ENCODE results near the gene ANKS1A. TPM values are rescaled to one million over a fixed set of nuclear protein-coding genes. Genes with fewer than 3 reads are reported as not detected.
A peak's percentile ranks its signal among the peaks of the same experiment; 100 is the strongest.
"Not testable (repeated sequence)": the region's sequence is repeated elsewhere in the genome, so short reads cannot be mapped to it uniquely, and the experiment has no call there.

The ANKS1A gene
- total and polyA plus RNA-seq, 2 experiments from 2014 or later = 17.5 to 25.4 TPM

DNA sequence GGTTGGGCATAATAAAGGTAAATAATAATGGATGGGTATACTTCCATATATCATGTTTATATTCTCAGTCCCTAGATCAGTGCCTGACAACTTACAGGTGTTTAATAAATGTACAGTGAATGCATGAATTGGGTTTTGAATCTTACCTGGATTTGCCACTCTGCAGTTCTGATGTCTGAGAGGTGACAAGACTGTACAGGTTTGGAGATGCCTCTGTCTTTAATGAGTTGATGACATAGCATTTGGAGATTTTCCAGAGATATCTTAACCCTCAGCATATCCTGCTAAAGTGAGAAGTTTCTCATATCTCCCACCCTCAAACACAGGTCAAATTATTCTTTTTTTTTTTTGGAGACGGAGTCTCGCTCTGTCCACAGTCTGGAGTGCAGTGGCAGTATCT, 2.2 kb downstream of the ANKS1A start:
- no peaks in the 10 kb centered on the region for H3K9me3 ChIP-seq (ENCODE audit: low read depth)
- DNase-seq (ENCODE audit: low spot score) = no peak
- peak overlapping the region; percentile 89 for H3K4me2 ChIP-seq
- no peaks in the 10 kb centered on the region for H3K9me2 ChIP-seq (replicated peaks; ENCODE audit: insufficient read depth)
- H4K20me1 ChIP-seq (ENCODE audit: insufficient read depth, poor library complexity, severe bottlenecking) = peaks cover 9% of the 10 kb centered on the region
- H3K27ac ChIP-seq = no peak overlapping the region
- TF ChIP-seq CTCF (IDR thresholded peaks at IDR 0.05; ENCODE audit: poor library complexity) (no peak), EZH2phosphoT487 (IDR thresholded peaks at IDR 0.05; ENCODE audit: low read depth, severe bottlenecking, unreplicated experiment) (no peak), EZH2 (IDR thresholded peaks at IDR 0.05; ENCODE audit: borderline replicate concordance) (no peak)
- H2AFZ ChIP-seq = no peak overlapping the region
- peaks cover 6% of the 10 kb centered on the region for H3K4me1 ChIP-seq (ENCODE audit: insufficient read depth)
- 100% methylated on average over 2 of the region's 2 CpGs for WGBS (ENCODE audit: low lambda C conversion rate, missing lambda C conversion rate)
- no peaks in the 10 kb centered on the region for H3K36me3 ChIP-seq (replicated peaks; ENCODE audit: insufficient read depth, low read depth)
- peaks cover 83% of the 10 kb centered on the region for H3K79me2 ChIP-seq
- no peak overlapping the region for H3K4me3 ChIP-seq
- H3K27me3 ChIP-seq = no peaks in the 10 kb centered on the region

DNA sequence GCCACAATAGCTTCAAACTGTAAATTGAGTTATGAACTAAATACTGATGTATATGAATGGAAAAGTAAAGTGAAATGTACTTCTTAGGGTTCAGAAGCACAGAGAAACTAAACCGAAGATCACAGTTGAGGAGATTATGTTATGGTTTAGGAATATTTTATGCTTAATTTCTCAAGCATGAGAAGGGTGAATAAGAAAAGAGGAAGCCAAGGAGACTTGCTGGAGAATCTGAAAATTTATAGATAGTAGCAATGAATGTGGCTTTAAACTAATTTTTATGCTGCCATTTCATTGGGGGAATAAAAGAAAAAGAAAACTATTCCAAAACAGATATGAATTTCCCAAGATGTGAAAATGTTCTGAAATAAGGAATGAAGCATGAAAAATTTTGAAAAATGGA, 5.6 kb downstream of the ANKS1A start:
- DNase-seq (ENCODE audit: low spot score) = no peak
- Histone ChIP-seq H3K9me3 (ENCODE audit: low read depth) (no peaks in the 10 kb centered on the region), H3K27ac (no peak overlapping the region), H3K4me2 (no peak overlapping the region), H3K9me2 (replicated peaks; ENCODE audit: insufficient read depth) (no peaks in the 10 kb centered on the region), H3K79me2 (peaks cover 99% of the 10 kb centered on the region), H4K20me1 (ENCODE audit: insufficient read depth, poor library complexity, severe bottlenecking) (peaks cover 17% of the 10 kb centered on the region), H3K36me3 (replicated peaks; ENCODE audit: insufficient read depth, low read depth) (no peaks in the 10 kb centered on the region), H2AFZ (no peak overlapping the region), H3K27me3 (no peaks in the 10 kb centered on the region), H3K4me1 (ENCODE audit: insufficient read depth) (peaks cover 3% of the 10 kb centered on the region), H3K4me3 (no peak overlapping the region)
- 94% methylated on average over 1 of the region's 1 CpG for WGBS (ENCODE audit: low lambda C conversion rate, missing lambda C conversion rate)
- TF ChIP-seq EZH2 (IDR thresholded peaks at IDR 0.05; ENCODE audit: borderline replicate concordance) (no peak), CTCF (IDR thresholded peaks at IDR 0.05; ENCODE audit: poor library complexity) (no peak), EZH2phosphoT487 (IDR thresholded peaks at IDR 0.05; ENCODE audit: low read depth, severe bottlenecking, unreplicated experiment) (no peak)

DNA sequence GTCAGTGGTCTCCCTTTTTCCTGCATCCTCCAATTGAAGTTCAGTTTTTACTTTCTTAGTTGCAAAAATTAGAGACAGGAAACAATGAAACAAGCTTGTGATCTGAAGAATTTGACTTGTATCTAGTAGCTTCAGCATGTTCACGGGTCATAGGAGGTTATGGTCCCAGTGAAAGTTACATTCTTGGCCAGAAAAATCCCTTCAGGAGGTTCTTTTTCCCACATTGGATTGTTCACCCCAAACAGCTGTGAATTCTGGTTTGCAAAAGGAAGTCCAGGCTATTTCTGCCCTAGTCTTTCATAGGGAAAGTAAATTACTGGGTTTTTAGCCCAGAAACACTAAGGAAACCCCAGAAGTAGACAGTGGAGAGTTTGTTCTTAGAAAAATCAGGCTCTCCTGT, 8.1 kb downstream of the ANKS1A start:
- Histone ChIP-seq H3K4me1 (ENCODE audit: insufficient read depth) (peaks cover 3% of the 10 kb centered on the region), H4K20me1 (ENCODE audit: insufficient read depth, poor library complexity, severe bottlenecking) (peaks cover 8% of the 10 kb centered on the region), H3K79me2 (peaks cover 95% of the 10 kb centered on the region), H2AFZ (no peak overlapping the region), H3K36me3 (replicated peaks; ENCODE audit: insufficient read depth, low read depth) (no peaks in the 10 kb centered on the region), H3K4me3 (no peak overlapping the region), H3K9me3 (ENCODE audit: low read depth) (no peaks in the 10 kb centered on the region), H3K9me2 (replicated peaks; ENCODE audit: insufficient read depth) (no peaks in the 10 kb centered on the region), H3K27ac (no peak overlapping the region), H3K4me2 (no peak overlapping the region), H3K27me3 (no peaks in the 10 kb centered on the region)
- TF ChIP-seq EZH2 (IDR thresholded peaks at IDR 0.05; ENCODE audit: borderline replicate concordance) (no peak), EZH2phosphoT487 (IDR thresholded peaks at IDR 0.05; ENCODE audit: low read depth, severe bottlenecking, unreplicated experiment) (no peak), CTCF (IDR thresholded peaks at IDR 0.05; ENCODE audit: poor library complexity) (no peak)
- no peak for DNase-seq (ENCODE audit: low spot score)
- 90% methylated on average over 1 of the region's 1 CpG for WGBS (ENCODE audit: low lambda C conversion rate, missing lambda C conversion rate)

- Histone ChIP-seq H2AFZ (no peak overlapping the region), H4K20me1 (ENCODE audit: insufficient read depth, poor library complexity, severe bottlenecking) (peaks cover 8% of the 10 kb centered on the region), H3K9me3 (ENCODE audit: low read depth) (no peaks in the 10 kb centered on the region), H3K4me3 (no peak overlapping the region), H3K9me2 (replicated peaks; ENCODE audit: insufficient read depth) (no peaks in the 10 kb centered on the region), H3K79me2 (peaks cover 95% of the 10 kb centered on the region), H3K4me2 (no peak overlapping the region), H3K4me1 (ENCODE audit: insufficient read depth) (peaks cover 3% of the 10 kb centered on the region), H3K27ac (no peak overlapping the region), H3K27me3 (no peaks in the 10 kb centered on the region), H3K36me3 (replicated peaks; ENCODE audit: insufficient read depth, low read depth) (no peaks in the 10 kb centered on the region)
- no peak for DNase-seq (ENCODE audit: low spot score)
- WGBS (ENCODE audit: low lambda C conversion rate, missing lambda C conversion rate) = 92% methylated on average over 1 of the region's 1 CpG
- TF ChIP-seq EZH2 (IDR thresholded peaks at IDR 0.05; ENCODE audit: borderline replicate concordance) = no peak
- TF ChIP-seq CTCF (IDR thresholded peaks at IDR 0.05; ENCODE audit: poor library complexity) = no peak
- no peak for TF ChIP-seq EZH2phosphoT487 (IDR thresholded peaks at IDR 0.05; ENCODE audit: low read depth, severe bottlenecking, unreplicated experiment)
Measured at GRCh38 chr6:34897716-34898115, 8.7 kb downstream of the ANKS1A start.

GRCh38 chr6:34899748-34900147, 10.7 kb downstream of the ANKS1A start:
- not testable (repeated sequence) for H2AFZ ChIP-seq; H3K4me1 ChIP-seq (ENCODE audit: insufficient read depth); H4K20me1 ChIP-seq (ENCODE audit: insufficient read depth, poor library complexity, severe bottlenecking); H3K4me2 ChIP-seq; H3K9me3 ChIP-seq (ENCODE audit: low read depth); H3K4me3 ChIP-seq; H3K27me3 ChIP-seq; H3K36me3 ChIP-seq (replicated peaks; ENCODE audit: insufficient read depth, low read depth); DNase-seq (ENCODE audit: low spot score); H3K9me2 ChIP-seq (replicated peaks; ENCODE audit: insufficient read depth)
- WGBS (ENCODE audit: low lambda C conversion rate, missing lambda C conversion rate) = 89% methylated on average over 1 of the region's 1 CpG
- Histone ChIP-seq H3K27ac (peak overlapping the region; percentile 26), H3K79me2 (peaks cover 95% of the 10 kb centered on the region)

Measured in hepatocyte (in vitro differentiated cells).